HCT116 (cell line): ENCODE data around the gene TEDC2. TPM values are rescaled to one million over a fixed set of nuclear protein-coding genes. Genes with fewer than 3 reads are reported as not detected.

ENCODE experiments used
- ATAC-seq: fragments of 200-7000 bp; cut with Tn5 transposase; 2 replicates; pipeline ENCODE4 v1.9.1; 2020; ENCODE audit warnings: mild to moderate bottlenecking, moderate library complexity
- BruUV-seq: library from RNA; stranded (reverse); fragments of 400-500 nt; replicated peaks from 2 replicates; lab custom pipeline; 2021; lab: Mats Ljungman, UMichigan
- CTCF ChIA-PET: fragments of 300-600 bp; sonication (Branson Sonifier 250); formaldehyde crosslinking; loops from one replicate; lab custom pipeline; 2021; ENCODE audit warnings: antibody characterized with exemption; lab: Charles Lee
- POLR2A ChIA-PET: fragments of 300-600, 350-600 bp; sonication (Branson Sonifier 250); formaldehyde crosslinking; loops from one replicate; lab custom pipeline; 2021; ENCODE audit warnings: antibody characterized with exemption; lab: Charles Lee
- RAD21 ChIA-PET, 2 experiments: fragments of 300-600 bp; sonication (Branson Sonifier 250); formaldehyde crosslinking; loops; one replicate each; lab custom pipeline; 2023; ENCODE audit warnings: low total read pairs in 2 of 2; ENCODE audit not compliant: uncharacterized antibody in 2 of 2, unreplicated experiment in 2 of 2, low non-redundant PET in 1 of 2; lab: Charles Lee
- DNase-seq: peaks from one replicate; pipeline ENCODE4 v3.0.0-alpha.2; 2010; ENCODE audit warnings: low read depth, low spot score
- H2AFZ ChIP-seq: fragments of 200-600 bp; shearing (Covaris generic), sonication (generic); 2 replicates; pipeline ENCODE4 v1.6.1; 2017; ENCODE audit warnings: low read depth, mixed run types, mixed read lengths, antibody characterized with exemption, low read length; ENCODE audit not compliant: poor library complexity, severe bottlenecking
- H3K27ac ChIP-seq: 2 replicates; pipeline ENCODE4 v1.5.1; 2012; ENCODE audit warnings: low read depth, low read length
- H3K27me3 ChIP-seq: fragments of 200-600 bp; sonication (generic); 2 replicates; pipeline ENCODE4 v1.6.1; 2016; ENCODE audit warnings: mixed run types, low read length, mixed read lengths; ENCODE audit not compliant: insufficient read depth
- H3K36me3 ChIP-seq, 2 experiments: fragments of 200-500 bp in 1 of 2; fragments of 200-600 bp in 1 of 2; sonication (Bioruptor generic) in 1 of 2; sonication (generic) in 1 of 2; 2 replicates each; pipeline versions ENCODE4 v1.5.1 to v1.6.1; 2014 to 2016; ENCODE audit warnings: low read length in 2 of 2, inconsistent platforms in 1 of 2, mixed read lengths in 1 of 2, mixed run types in 1 of 2; ENCODE audit not compliant: insufficient read depth in 2 of 2, control insufficient read depth in 1 of 2
- H3K4me1 ChIP-seq, 2 experiments: fragments of 200-600 bp in 1 of 2; sonication (generic) in 1 of 2; 2 replicates each; pipeline versions ENCODE4 v1.5.1 to v1.6.1; 2012 to 2017; ENCODE audit warnings: low read length in 2 of 2, inconsistent platforms in 1 of 2, mild to moderate bottlenecking in 1 of 2, mixed read lengths in 1 of 2, mixed run types in 1 of 2, moderate library complexity in 1 of 2; ENCODE audit not compliant: insufficient read depth in 2 of 2, control insufficient read depth in 1 of 2
- H3K4me2 ChIP-seq: fragments of 200-600 bp; sonication (generic); 2 replicates; pipeline ENCODE4 v1.6.1; 2017; ENCODE audit warnings: mixed run types, low read length, mixed read lengths
- H3K4me3 ChIP-seq, 2 experiments: fragments of 200-600 bp in 1 of 2; sonication (generic) in 1 of 2; replicated peaks in 1 of 2; 2 replicates each; pipeline ENCODE4 v1.5.1; 2011 to 2016; ENCODE audit warnings: low read length in 2 of 2, control low read depth in 1 of 2, low read depth in 1 of 2, mild to moderate bottlenecking in 1 of 2, mixed read lengths in 1 of 2, mixed run types in 1 of 2
- H3K79me2 ChIP-seq: fragments of 200-600 bp; sonication (generic); 2 replicates; pipeline ENCODE4 v1.6.1; 2017; ENCODE audit warnings: mild to moderate bottlenecking, mixed run types, low read length, moderate library complexity, mixed read lengths; ENCODE audit not compliant: insufficient read depth
- H3K9ac ChIP-seq: fragments of 200-600 bp; sonication (generic); 2 replicates; pipeline ENCODE4 v1.6.1; 2016; ENCODE audit warnings: low read length, mixed read lengths
- H3K9me2 ChIP-seq: fragments of 200-600 bp; sonication (generic), shearing (Covaris generic); 2 replicates; pipeline ENCODE4 v1.6.1; 2017; ENCODE audit warnings: mixed run types, mild to moderate bottlenecking, moderate library complexity; ENCODE audit not compliant: insufficient read depth
- H3K9me3 ChIP-seq, 2 experiments: fragments of 200-500 bp in 1 of 2; fragments of 200-600 bp in 1 of 2; sonication (Bioruptor generic) in 1 of 2; sonication (generic) in 1 of 2; 2 replicates each; pipeline ENCODE4 v1.6.1; 2014 to 2017; ENCODE audit warnings: low read length in 2 of 2, mixed read lengths in 2 of 2, inconsistent platforms in 1 of 2, low read depth in 1 of 2, mild to moderate bottlenecking in 1 of 2, mixed run types in 1 of 2, moderate library complexity in 1 of 2; ENCODE audit not compliant: control insufficient read depth in 1 of 2, insufficient read depth in 1 of 2
- H4K20me1 ChIP-seq: fragments of 200-600 bp; sonication (generic), shearing (Covaris generic); 2 replicates; pipeline ENCODE4 v1.6.1; 2017; ENCODE audit warnings: mixed run types, mild to moderate bottlenecking, moderate library complexity; ENCODE audit not compliant: insufficient read depth
- ATF3 ChIP-seq: IDR thresholded peaks from 2 replicates; pipeline ENCODE4 v1.6.1; 2012
- CEBPB ChIP-seq: IDR thresholded peaks from 2 replicates; pipeline ENCODE4 v1.6.1; 2012; ENCODE audit warnings: low read depth
- CTCF ChIP-seq, 3 experiments: fragments of 200-600 bp in 1 of 3; sonication (generic) in 1 of 3; IDR thresholded peaks in 2 of 3; conservative IDR thresholded peaks in 1 of 3; 2 replicates each; pipeline ENCODE4 v1.5.1; 2012 to 2017; ENCODE audit warnings: low read depth in 2 of 3, low read length in 2 of 3, antibody characterized with exemption in 1 of 3, borderline replicate concordance in 1 of 3, control low read depth in 1 of 3, mild to moderate bottlenecking in 1 of 3, mixed read lengths in 1 of 3, mixed run types in 1 of 3, moderate library complexity in 1 of 3; ENCODE audit not compliant: insufficient read depth in 1 of 3
- ELF1 ChIP-seq: IDR thresholded peaks from 2 replicates; pipeline ENCODE4 v1.6.1; 2012; ENCODE audit warnings: low read depth, borderline replicate concordance
- POLR2AphosphoS5 ChIP-seq: IDR thresholded peaks from 2 replicates; pipeline ENCODE4 v1.6.1; 2011; ENCODE audit warnings: mild to moderate bottlenecking, low read depth, low read length, moderate library complexity
- REST ChIP-seq: IDR thresholded peaks from 2 replicates; pipeline ENCODE4 v1.6.1; 2012; ENCODE audit warnings: low read depth
- YY1 ChIP-seq: IDR thresholded peaks from 2 replicates; pipeline ENCODE4 v1.6.1; 2011; ENCODE audit warnings: low read length, low read depth, moderate library complexity, mild to moderate bottlenecking; ENCODE audit not compliant: insufficient replicate concordance; ENCODE audit errors: extremely low read depth
- ZFX ChIP-seq: fragments of 450-650 bp; IDR thresholded peaks from 2 replicates; pipeline ENCODE4 v1.6.1; 2017
- intact Hi-C: fragments of 100-400 bp; cut with micrococcal nuclease; formaldehyde crosslinking; loops from 2 replicates; pipeline ENCODE4 v1.10.0; 2022
- total RNA-seq: library from RNA; stranded (reverse); gene quantifications from one replicate; pipeline ENCODE4 v1.2.1, GENCODE V29; 2021; ENCODE audit not compliant: unreplicated experiment

Gene TEDC2
- total RNA-seq, 1 experiment from 2014 or later = 26.5 TPM

GRCh38 chr16:2485811-2486507 lies 26.1 kb downstream of the TEDC2 start:
- Histone ChIP-seq H3K36me3 (no peaks in the 10 kb centered on the region; a peak in 1 of 4 replicates), H3K27ac (no peak overlapping the region), H2AFZ (no peak overlapping the region), H3K4me2 (no peak overlapping the region), H3K27me3 (no peaks in the 10 kb centered on the region), H3K9me3 (no peaks in the 10 kb centered on the region), H3K9ac (no peak overlapping the region), H4K20me1 (no peaks in the 10 kb centered on the region), H3K79me2 (peaks cover 17% of the 10 kb centered on the region; the same call in 1 of the 2 replicates), H3K4me1 (no peaks in the 10 kb centered on the region), H3K4me3 (no peak overlapping the region), H3K9me2 (no peaks in the 10 kb centered on the region)
- ChIA-PET RAD21 (no interaction called here), CTCF (no interaction called here), POLR2A (no interaction called here)
- TF ChIP-seq ELF1 = no peak
- no peak for TF ChIP-seq ZFX
- no peak for TF ChIP-seq CTCF (IDR thresholded peaks at IDR 0.05 in 2 of 3, conservative IDR thresholded peaks at IDR 0.05 in 1 of 3; ENCODE audit: borderline replicate concordance in 1 of 3, insufficient read depth in 1 of 3, low read depth in 2 of 3, low read length in 2 of 3)
- TF ChIP-seq ATF3 = no peak
- TF ChIP-seq CEBPB = no peak
- TF ChIP-seq YY1 = no peak
- no peak for TF ChIP-seq REST
- no peak for TF ChIP-seq POLR2AphosphoS5
- no TSS peak for BruUV-seq
- no peak for ATAC-seq
- intact Hi-C loops = no loop called here
- no peak for DNase-seq
